CD4-positive, alpha-beta T cell treated with Interleukin-2 at 100 ng/mL for 4 hours (primary cell): Measurements from ENCODE around the gene CACNA2D3.

Experiments used
- DNase-seq: peaks from one replicate; pipeline ENCODE4 v3.0.0-alpha.2; 2020; ENCODE audit warnings: low spot score

Gene CACNA2D3

DNA sequence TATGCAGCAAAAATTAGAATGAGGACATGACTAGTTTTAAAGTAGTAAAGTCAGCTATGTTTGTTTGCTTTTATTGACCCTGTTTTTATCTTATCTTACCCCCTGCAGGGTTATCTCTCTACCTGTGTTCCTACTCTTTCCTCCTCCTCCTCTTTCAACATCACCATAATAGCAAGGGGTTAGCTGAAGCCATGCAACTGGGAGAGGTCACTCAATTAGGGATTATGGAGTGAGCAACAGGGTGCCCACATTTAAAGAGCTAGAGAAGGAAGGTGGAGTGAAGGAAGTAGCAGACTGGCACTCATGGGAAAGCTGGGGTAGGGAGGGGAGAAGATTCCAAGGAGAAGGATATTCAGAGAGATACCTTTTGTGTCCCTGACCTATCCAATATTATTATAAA, 679.6 kb downstream of the CACNA2D3 start:
- no peak for DNase-seq

DNA sequence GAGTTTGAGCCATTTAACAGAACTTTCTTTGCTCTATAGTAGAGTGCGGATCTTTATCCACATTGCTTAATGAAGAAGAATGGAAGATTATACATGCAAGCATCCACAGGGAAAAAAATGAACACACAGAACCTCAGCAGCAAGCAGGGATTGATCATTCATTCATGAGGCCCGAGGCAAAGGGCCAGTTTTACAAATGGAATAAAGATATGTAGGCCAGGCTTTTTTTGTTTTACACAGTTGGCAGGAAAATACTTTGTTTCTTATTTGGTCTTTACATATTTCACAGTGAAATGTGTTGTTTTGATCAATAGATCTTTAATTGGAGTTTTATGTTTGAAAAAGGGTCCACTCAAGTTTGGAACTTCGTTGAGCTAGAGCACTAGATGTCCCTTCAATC, 688.0 kb downstream of the CACNA2D3 start:
- DNase-seq, result no peak

DNA sequence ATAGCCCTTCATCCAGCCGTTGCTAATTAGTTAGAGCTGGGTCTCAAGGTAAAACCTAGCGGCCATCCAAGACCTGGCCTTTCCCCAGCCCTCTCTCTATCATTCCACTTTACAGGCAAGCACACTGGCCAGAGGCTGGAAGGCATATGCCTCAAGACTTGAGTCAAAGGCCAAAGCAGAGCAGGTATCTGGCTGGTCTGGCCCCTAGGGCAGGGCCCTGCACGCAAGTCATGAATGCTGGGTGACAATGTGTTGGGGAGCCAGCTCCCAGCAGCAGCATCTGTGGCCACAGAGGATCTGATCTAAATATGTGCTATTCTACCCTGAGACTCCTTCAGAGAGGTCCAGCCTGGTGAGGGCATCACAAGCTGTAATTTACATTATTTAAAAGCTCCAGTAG, 691.9 kb downstream of the CACNA2D3 start:
- DNase-seq, result no peak

DNA sequence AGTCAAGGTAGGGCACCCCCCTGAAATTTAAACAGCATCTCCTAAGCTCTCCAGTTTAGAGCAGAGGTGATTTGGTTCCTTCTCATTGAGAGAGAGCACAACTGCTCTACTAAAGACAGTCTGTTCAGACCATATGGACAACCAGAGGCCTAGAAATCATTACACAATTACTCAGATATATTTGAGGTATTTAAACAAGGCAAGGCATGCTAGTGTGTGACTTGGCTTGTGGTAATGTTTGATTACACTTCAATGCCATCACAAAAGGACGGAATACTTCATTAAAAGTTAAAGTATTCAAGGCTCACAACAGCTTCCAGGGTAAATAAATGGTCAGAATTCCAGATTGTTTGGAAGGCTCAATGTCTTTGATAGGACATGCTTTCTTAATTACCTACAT, 695.3 kb downstream of the CACNA2D3 start:
- no peak for DNase-seq

DNA sequence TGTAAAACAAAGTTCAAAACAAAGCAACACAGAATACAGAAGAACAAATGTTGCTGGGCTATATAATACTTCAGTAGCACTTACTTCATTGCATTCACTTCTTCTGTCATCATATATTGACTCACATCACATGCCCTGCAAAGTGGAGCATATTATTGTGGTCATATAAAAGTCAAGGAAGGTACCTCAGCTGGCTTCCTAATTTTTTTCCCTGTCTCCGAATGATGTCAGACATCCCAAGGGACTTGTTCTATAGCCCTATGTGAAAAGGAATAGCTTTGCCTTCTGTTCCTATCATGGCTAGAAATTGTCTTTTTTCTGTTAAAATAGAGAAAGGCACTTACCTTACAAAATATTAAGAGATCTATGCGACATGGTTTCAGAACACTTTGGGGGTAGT, 696.1 kb downstream of the CACNA2D3 start:
- no peak for DNase-seq

DNA sequence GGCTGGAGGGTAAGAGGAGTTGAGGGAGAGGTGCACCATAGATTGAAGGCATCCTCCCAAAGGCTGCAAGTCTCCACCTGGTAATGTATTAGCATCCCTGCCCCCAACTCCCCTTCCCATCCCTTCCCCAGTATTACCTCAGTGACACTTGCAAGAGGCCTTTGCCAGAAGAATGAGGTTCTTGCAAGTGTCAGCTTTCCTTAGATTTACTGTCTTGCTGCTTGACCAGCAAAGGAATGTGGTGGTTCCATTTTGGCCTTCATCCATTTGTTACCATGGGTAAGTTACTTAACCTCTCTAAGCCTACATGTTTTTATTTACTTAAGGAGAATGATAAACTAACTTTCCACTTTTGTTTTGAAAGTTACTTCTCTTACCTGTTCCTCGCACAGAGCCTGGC, 696.6 kb downstream of the CACNA2D3 start:
- DNase-seq, result no peak

DNA sequence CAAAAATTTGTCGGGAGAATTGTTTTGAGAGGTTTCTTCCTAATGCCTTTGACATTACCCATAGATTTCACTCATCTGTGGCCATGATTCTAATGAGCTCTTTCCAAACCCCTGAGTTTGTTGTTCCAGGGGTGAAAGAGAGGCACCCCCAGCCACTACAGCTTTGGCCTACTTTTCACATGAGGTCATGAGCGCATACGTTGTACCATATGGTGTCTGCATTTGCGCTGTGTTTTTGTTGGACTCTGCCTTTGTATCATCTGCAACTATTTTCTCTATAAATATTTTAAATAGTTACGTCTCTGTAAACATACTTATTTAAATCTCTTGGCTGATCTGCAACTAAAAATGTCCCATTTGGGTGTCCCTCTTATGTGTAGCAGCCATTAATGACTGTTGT, 697.6 kb downstream of the CACNA2D3 start:
- DNase-seq, result no peak

DNA sequence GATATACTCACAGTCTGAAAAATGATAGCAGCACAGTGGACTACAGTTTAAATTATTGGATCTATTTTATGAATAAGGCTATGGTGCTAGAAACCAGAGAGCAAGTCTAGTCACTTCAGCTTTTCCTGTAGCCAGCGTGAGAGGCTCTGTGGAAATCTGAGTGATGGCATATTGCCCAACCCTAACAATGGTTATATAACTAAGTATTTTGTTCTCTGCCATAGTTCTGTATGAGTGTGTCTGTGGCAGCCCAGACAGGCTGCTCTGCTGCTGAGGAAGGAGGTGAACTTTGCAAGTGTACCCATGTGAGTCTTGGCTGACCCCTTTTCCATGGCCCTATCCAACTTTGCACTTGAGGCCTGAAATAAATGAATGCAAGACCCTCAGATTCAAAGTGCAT, 699.9 kb downstream of the CACNA2D3 start:
- DNase-seq, result no peak

DNA sequence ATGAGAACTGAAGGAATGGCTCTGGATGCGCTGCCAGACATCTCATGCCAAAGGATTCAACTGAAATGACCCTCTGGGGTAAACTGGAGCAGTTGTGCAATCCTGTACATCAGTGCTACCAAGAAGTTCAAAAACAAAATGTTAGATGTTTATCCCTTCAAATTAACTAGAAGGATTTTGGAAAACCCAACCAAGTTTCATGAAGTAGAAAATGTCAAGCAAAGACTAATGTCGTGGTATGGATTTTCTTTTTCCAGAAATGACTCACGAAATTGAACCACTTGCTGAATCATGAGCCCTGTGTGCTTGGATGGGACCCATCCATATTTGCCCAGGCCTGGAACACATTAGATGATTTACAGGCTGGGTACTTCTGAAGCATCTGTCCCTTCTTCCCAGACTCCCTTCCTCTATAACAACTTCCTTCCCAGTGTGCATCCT, 703.9 kb downstream of the CACNA2D3 start:
- no peak for DNase-seq

DNA sequence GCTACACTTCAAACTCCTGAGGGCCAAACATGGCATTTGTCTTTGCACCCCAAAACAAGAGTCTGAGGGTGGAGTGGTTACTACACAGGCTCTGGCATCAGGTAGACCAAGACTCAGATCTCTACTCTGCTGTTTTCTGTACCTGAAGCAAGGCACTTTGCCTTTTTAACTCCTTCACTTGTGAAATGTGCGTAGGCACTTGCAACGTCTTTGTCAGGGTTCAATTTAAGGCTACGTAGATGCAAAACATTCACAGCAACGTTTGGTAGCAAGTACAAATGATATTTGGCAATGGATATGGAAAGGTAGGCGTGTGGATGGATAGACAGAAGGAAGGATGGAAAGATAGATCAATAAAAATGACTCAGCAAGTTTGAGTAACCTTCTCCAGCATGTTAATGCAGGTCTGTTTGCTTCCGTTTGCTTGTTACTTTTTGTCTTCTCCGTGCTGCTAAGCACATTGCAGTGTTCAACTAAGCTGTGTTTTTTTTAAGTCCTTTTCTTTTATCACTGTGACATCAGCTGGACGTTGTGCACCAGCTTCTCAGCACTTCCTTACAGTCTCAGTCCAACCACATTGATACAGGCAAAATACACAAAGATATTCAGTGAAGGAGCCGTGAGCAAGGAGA, 704.8 kb downstream of the CACNA2D3 start:
- DNase-seq, result no peak

DNA sequence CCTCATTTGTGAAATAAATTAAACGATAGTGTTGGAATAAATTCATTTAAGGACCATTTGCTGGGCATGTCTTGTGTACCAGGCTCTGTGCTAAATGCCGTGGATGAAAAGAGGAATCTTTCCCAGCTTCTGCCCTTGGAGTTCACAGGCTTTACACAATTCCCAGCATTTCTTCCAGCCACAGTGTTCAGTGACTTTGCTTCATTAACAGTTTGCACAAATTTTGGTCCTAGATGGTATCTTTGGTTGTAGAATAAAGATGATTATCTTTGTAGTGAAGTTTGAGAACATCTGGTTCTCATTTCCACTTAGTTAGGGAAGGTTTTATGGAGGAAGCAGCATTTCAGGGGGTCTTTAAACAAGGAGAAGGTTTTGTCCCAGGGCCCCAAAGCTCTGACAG, 705.4 kb downstream of the CACNA2D3 start:
- no peak for DNase-seq

DNA sequence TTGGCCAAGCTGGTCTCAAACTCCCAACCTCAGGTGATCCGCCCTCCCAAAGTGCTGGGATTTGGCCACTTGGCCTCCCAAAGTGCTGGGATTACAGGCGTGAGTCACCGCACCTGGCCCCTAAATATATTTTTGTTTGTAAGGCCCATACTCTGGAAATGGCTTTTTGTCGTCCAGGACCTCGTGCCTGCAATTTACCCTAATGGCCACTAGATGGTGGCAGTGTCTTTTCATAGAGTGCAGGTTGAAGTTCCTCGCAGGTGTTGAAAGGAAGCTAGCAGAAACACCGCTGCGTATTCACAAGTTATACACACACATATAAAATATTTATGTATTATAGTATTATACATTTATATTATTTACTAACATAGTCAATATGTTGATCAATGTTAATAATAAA, 708.3 kb downstream of the CACNA2D3 start:
- no peak for DNase-seq

DNA sequence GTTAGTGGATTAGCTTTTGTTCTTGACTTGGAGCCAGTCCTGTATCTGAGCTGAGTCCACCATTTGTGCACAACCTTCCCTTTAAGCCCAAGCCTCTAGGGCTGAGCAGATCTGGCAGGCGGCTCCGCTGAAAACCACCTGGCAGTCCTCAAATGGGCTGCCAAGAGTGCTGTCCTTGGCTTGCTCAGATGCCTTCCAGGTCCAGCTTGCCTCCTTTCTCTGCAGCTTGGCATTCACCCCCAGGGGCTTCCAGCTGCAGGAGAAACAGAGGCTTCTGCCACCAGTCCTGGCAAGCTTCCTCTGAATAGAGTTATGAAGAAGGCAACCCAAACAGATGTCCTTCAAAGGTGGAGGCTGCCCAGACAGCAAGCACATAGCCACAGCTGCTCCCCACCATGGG, 708.8 kb downstream of the CACNA2D3 start:
- DNase-seq, result no peak

DNA sequence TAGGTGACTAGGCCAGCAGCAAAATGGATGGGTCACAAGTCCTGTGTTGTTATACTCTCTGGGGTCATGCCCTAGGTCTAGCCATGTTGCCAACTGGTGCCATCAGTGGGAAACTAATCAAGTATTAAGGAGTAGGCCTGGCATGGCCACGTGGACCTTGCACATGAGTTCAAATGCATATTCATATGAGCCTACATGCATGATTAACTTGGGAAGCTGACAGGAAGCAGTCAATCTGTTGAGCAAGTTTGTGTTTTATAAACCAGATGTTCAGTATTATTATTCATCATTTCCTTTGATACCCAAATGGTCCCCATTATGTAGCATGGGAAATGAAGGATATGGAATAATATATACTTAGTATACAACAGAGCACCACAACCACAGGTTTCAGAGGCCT, 710.5 kb downstream of the CACNA2D3 start:
- no peak for DNase-seq

DNA sequence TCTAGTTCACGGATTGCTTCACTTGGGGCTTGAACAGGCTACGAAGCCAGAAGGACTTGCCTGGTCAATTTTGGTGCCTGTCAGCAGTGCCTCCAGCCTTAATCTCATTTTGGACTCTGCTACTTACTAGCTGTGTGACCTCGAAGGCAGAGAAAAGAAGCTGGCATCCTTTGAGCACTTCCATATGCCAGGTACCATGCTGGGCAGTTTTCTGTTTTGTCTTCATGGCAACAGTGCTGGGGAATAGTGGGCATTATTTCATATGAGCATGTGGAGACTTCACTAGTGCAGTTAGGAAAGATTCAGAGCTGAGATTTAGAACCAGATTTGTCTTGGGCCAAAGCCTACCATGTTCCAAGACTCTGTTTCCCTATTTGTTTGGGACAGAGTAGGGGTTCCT, 713.3 kb downstream of the CACNA2D3 start:
- DNase-seq, result no peak

DNA sequence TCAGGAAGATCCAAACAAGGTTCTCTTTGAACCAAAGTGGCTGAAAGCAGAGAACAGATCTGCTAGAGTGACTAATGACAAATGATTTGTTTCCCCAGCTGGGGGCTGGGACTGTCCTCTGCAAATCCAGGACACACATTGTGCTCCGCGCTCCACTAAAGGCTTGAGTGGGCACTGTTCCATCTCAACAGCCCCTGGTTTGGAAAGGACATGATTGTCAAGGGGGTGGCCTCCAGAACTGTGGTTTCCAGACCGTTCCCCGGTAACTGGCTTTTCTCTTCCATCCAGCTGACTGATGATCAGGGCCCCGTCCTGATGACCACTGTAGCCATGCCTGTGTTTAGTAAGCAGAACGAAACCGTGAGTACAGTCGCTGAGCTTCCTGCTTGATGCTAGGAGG, 714.5 kb downstream of the CACNA2D3 start:
- no peak for DNase-seq

DNA sequence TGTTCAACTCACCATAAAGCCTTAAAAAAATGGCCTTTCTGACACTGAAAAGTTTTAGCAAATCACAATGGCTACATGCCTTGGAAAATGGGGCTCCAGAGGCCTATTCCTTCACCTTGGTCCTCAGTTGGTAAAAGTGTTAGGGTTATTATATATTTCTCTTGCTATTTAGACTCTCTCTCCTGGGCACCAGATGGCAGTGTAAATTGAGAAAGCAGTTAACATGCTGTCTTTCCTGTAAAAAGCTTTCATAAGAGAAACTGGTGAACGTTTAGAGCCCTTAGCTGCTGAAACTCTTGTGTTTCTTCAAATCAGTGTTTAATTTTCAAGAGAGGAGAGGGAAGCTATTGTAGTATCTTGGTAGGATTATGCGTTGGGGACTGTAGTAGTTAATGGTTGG, 715.6 kb downstream of the CACNA2D3 start:
- DNase-seq, result no peak

DNA sequence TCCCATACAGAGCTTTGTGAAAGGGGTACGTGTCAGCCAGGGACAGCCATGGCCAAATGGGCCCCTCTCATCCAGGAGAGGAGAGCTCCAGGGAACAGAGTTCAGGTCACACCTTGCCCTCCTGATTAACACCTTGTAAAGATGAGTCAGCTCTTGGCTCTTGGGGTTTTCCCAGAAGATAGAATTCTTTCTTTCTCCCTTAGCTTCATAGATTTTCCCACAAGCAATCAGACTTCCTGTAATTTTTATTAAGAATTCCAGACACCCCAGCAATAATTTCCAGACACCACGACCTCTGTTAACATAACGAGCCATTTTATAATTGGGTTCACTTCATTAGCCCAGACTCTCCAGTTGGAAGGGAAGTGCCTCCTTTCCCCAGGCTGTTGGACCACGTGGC, 719.1 kb downstream of the CACNA2D3 start:
- DNase-seq, result no peak

DNA sequence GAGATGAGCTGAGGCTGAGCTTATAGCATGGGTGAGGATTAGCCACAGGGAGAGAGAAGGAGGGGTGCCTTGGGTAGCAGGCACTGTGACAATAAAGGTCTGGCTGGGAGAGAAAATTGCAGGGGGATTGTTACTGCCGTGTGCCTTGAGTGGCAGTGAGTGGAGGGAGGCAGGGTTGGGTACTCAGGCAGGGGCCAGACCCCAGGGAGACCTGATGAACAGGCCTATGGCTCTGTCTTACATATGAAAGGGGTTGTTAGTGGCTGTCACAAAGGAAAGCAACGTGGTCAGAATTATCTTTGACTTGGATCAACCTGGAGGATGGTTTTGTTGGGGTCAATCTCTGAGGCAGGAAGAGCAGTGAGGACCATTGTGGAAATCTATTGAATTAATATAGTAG, 721.0 kb downstream of the CACNA2D3 start:
- DNase-seq, result no peak

DNA sequence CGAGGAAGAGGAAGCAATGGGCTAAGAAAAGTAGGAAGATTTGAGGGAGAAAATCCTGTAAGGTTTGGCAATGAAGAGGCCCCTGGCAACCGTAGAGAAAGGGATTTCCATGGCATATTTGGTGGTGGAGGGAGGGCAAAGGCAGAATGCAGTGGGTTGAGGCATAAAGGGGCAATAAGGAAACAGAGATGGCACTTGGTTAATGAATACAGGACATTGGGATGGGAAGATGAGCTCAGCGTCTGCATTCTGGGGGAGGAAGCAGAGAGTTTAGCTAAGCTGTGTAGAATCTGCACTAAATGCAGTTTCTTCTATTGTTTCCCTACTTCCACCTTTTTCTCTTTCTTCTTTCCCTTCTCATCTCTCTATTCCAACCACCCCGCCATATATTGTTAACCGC, 721.9 kb downstream of the CACNA2D3 start:
- no peak for DNase-seq

DNA sequence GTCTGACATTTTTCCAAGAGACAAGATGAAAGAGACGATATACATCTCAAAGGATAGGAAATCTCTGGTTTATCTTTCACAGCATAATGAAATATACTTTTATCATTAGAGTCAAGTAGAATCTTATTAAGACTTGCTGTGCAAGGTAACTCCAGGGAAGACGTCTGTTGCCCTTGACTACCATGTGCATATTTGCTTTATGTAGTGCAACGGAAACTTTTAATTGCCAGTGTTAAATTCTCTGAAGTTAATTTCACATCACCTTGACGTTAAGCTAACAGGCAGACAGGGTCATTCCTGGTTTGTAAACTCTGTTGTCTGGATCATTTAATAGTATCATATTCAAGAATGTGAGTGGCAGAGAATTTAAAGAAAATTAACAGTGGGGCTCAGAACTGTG, 722.7 kb downstream of the CACNA2D3 start:
- no peak for DNase-seq

DNA sequence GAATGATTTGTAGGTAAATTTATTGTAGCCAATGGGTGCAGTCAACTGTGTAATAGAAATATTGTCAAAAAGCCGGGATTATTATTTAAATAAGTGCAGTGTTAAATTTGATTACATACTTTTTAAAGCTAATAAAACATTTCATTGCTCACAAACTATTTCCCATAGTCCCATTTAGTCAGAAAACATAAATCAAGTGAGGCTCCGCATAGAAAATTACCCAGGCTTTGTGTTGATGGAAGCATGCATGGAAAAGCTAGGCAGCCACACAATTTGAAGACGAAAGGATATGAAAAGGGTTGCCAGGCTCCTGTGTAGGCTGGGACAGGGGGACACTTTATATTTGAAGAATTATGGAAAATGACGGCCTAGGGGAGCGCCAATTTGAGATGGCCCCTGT, 723.2 kb downstream of the CACNA2D3 start:
- no peak for DNase-seq

DNA sequence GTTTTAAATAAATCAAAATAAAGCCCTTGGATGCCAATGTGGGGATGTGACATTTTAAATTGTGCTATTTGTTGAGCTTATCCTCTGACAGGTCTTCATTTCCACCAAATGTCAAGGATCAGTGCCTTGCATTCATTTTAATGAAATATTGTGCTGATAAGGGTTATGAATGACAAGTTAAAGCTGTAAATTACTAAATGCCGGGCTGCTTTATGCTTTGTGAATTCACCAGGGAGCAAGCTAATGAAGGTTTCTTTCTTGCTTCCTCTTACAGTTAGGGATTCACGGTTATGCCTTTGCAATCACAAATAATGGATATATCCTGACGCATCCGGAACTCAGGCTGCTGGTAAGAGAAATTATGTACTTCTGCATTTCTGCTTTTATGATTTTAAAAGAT, 723.8 kb downstream of the CACNA2D3 start:
- DNase-seq, result no peak

DNA sequence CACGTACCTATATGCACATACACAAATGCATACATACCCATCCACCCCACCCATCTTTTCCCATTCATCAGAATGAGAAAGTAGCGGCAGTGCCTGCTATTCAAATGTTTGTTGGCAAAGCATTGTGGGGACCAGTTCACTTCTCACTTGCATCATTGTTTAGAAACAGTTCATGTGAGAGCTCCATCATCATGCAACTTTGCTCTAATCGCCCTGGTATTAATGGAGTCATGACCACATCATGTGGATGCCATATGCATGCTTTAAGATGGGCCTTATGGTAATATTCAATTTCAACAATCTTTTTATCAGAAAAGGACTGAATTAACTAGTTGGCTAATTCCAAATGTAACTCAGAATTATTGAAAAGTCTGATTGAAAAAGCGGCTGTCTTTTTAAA, 725.0 kb downstream of the CACNA2D3 start:
- no peak for DNase-seq

DNA sequence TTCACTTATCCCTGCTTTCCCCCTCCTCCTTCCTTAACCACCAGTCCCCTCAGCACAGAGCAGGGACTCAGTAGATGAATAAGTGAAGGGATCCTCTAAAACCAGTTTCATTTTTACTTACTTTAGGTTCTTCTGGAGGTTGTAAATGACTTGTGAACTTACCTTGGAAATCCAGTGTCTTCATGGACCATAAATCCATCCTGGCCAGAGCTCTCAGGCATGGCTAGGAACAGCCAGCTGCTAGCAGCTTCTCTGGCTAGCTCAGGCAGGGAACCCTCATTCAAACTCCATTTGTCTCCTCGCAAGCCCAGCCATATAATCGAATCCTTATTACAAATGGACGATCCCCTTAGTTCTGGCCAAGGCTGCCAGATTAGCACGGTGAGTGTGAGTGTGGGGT, 727.0 kb downstream of the CACNA2D3 start:
- no peak for DNase-seq
